Endothelial cell of umbilical vein (primary cell): Measurements from ENCODE around the gene CENPN. TPM values are rescaled to one million over a fixed set of nuclear protein-coding genes. Genes with fewer than 3 reads are reported as not detected.

Source experiments
- BruUV-seq: library from RNA; stranded (reverse); fragments of 400-500 nt; replicated peaks from 2 replicates; lab custom pipeline; 2021; lab: Mats Ljungman, UMichigan
- CTCF ChIA-PET: fragments of 300-600, 350-600 bp; sonication (Branson Sonifier 250); formaldehyde crosslinking; loops from one replicate; lab custom pipeline; 2021; ENCODE audit warnings: antibody characterized with exemption, inconsistent platforms; lab: Charles Lee
- POLR2A ChIA-PET: fragments of 300-600, 350-600 bp; sonication (Branson Sonifier 250); formaldehyde crosslinking; loops from one replicate; lab custom pipeline; 2021; ENCODE audit warnings: antibody characterized with exemption, inconsistent platforms; lab: Charles Lee
- DNase-seq: peaks from one replicate; pipeline ENCODE4 v3.0.0-alpha.2; 2011; ENCODE audit warnings: low read depth, low spot score
- FAIRE-seq: peaks from 2 replicates; lab custom pipeline; 2011; peaks lifted over from hg19 to GRCh38; lab: Jason Lieb, UNC
- H2AFZ ChIP-seq: 2 replicates; pipeline ENCODE4 v1.6.0; 2012; ENCODE audit warnings: low read depth, low read length, control low read depth, inconsistent platforms
- H3K27ac ChIP-seq: 2 replicates; pipeline ENCODE4 v1.5.1; 2011; ENCODE audit warnings: low read depth, mild to moderate bottlenecking, control low read depth, low read length, moderate library complexity; ENCODE audit not compliant: insufficient read depth
- H3K27me3 ChIP-seq, 2 experiments: 2 replicates each; pipeline versions ENCODE4 v1.6.0 to v1.6.1; 2011; ENCODE audit warnings: low read length in 2 of 2, mixed read lengths in 1 of 2; ENCODE audit not compliant: control insufficient read depth in 2 of 2, insufficient read depth in 2 of 2
- H3K36me3 ChIP-seq, 2 experiments: 2 replicates in 1 of 2; 3 replicates in 1 of 2; pipeline ENCODE4 v1.5.1; 2011; ENCODE audit warnings: low read length in 2 of 2, mild to moderate bottlenecking in 1 of 2, moderate library complexity in 1 of 2; ENCODE audit not compliant: control insufficient read depth in 2 of 2, insufficient read depth in 2 of 2; ENCODE audit errors: extremely low read depth in 1 of 2
- H3K4me1 ChIP-seq: 3 replicates; pipeline ENCODE4 v1.5.1; 2011; ENCODE audit warnings: mild to moderate bottlenecking, low read length; ENCODE audit not compliant: control insufficient read depth, insufficient read depth; ENCODE audit errors: extremely low read depth
- H3K4me2 ChIP-seq: 2 replicates; pipeline ENCODE4 v1.6.1; 2011; ENCODE audit warnings: low read length, control low read depth, mixed read lengths; ENCODE audit not compliant: insufficient read depth
- H3K4me3 ChIP-seq, 3 experiments: fragments of 200-600 bp in 1 of 3; sonication (generic), shearing (Covaris generic) in 1 of 3; replicated peaks in 1 of 3; 2 replicates each; pipeline ENCODE4 v1.5.1; 2011 to 2016; ENCODE audit warnings: control low read depth in 3 of 3, low read length in 3 of 3, mild to moderate bottlenecking in 2 of 3, inconsistent platforms in 1 of 3, low read depth in 1 of 3, moderate library complexity in 1 of 3; ENCODE audit not compliant: insufficient read depth in 1 of 3
- H3K79me2 ChIP-seq: 2 replicates; pipeline ENCODE4 v1.6.0; 2012; ENCODE audit warnings: low read length, inconsistent platforms; ENCODE audit not compliant: control insufficient read depth, insufficient read depth
- H3K9ac ChIP-seq: replicated peaks from 2 replicates; pipeline ENCODE3; 2011; ENCODE audit warnings: low read length, control low read depth; ENCODE audit not compliant: insufficient read depth; ENCODE audit errors: extremely low read depth
- H3K9me1 ChIP-seq: replicated peaks from 3 replicates; pipeline ENCODE4 v1.6.0; 2011; ENCODE audit warnings: mild to moderate bottlenecking, low read length; ENCODE audit not compliant: control insufficient read depth, insufficient read depth; ENCODE audit errors: extremely low read depth
- H3K9me3 ChIP-seq: replicated peaks from 2 replicates; pipeline ENCODE4 v1.5.1; 2012; ENCODE audit warnings: low read length, inconsistent platforms; ENCODE audit not compliant: control insufficient read depth, insufficient read depth
- H4K20me1 ChIP-seq: replicated peaks from 2 replicates; pipeline ENCODE3; 2011; ENCODE audit warnings: mild to moderate bottlenecking, low read length; ENCODE audit not compliant: control insufficient read depth, insufficient read depth; ENCODE audit errors: extremely low read depth
- EZH2 ChIP-seq: IDR thresholded peaks from 2 replicates; pipeline ENCODE4 v1.6.1; 2012; ENCODE audit warnings: borderline replicate concordance, low read depth, mild to moderate bottlenecking, moderate library complexity, low read length, inconsistent platforms; ENCODE audit not compliant: severe bottlenecking
- FOS ChIP-seq: IDR thresholded peaks from 2 replicates; pipeline ENCODE4 v1.6.1; 2011; ENCODE audit warnings: mild to moderate bottlenecking, low read length, moderate library complexity, borderline replicate concordance; ENCODE audit not compliant: insufficient read depth
- GATA2 ChIP-seq: IDR thresholded peaks from 2 replicates; pipeline ENCODE4 v1.7.0; 2011; ENCODE audit warnings: low read depth, mild to moderate bottlenecking, moderate library complexity, mixed read lengths, low read length; ENCODE audit not compliant: insufficient read length, insufficient read depth
- JUN ChIP-seq: IDR thresholded peaks from 2 replicates; pipeline ENCODE4 v1.6.1; 2011; ENCODE audit warnings: borderline replicate concordance, low read depth; ENCODE audit not compliant: insufficient read length, insufficient read depth
- MYC ChIP-seq: IDR thresholded peaks from one replicate; pipeline ENCODE4 v1.6.1; 2011; ENCODE audit warnings: mild to moderate bottlenecking, low read depth, low read length
- POLR2A ChIP-seq: IDR thresholded peaks from 2 replicates; pipeline ENCODE4 v1.6.1; 2012; ENCODE audit warnings: low read depth, mild to moderate bottlenecking, control low read depth, low read length
- POLR2AphosphoS5 ChIP-seq: IDR thresholded peaks from 2 replicates; pipeline ENCODE4 v1.6.1; 2012; ENCODE audit warnings: low read depth, mild to moderate bottlenecking, control low read depth, low read length, moderate library complexity; ENCODE audit not compliant: insufficient read depth
- dilution Hi-C: fragments of 300-500 bp; cut with MboI; formaldehyde crosslinking; loops from one replicate; pipeline ENCODE4 v1.15.0; 2019; ENCODE audit warnings: low sequenced_read_pairs; ENCODE audit not compliant: extremely low pct_ligation_motif_present
- intact Hi-C: fragments of 100-400 bp; cut with micrococcal nuclease; formaldehyde crosslinking; loops from one replicate; pipeline ENCODE4 v1.10.0; 2022
- polyA plus RNA-seq, 4 experiments: library from polyadenylated mRNA; depleted of rRNA in 3 of 4; stranded (reverse) in 3 of 4; unstranded in 1 of 4; fragments of >200 nt; gene quantifications; 2 replicates each; pipeline versions ENCODE4 v1.2.1 to v1.2.3, GENCODE V29; 2011 to 2012; ENCODE audit warnings: missing spikeins in 1 of 4
- total RNA-seq: library from RNA; stranded (reverse); gene quantifications from 2 replicates; pipeline ENCODE4 v1.2.3, GENCODE V29; 2021
- TF ChIP-seq, protein P1 (sequence below), 2 donors: IDR thresholded peaks; 1 replicate in 1 of 2; 2 replicates in 1 of 2; pipeline ENCODE4 v1.5.1; 2011; ENCODE audit warnings: low read length in 2 of 2, mild to moderate bottlenecking in 2 of 2, moderate library complexity in 2 of 2, control low read depth in 1 of 2, inconsistent platforms in 1 of 2, low read depth in 1 of 2; ENCODE audit not compliant: insufficient read depth in 1 of 2; ENCODE audit errors: extremely low read depth in 1 of 2
- TF ChIP-seq, protein P2 (sequence below): IDR thresholded peaks from 2 replicates; pipeline ENCODE4 v1.6.1; 2011; ENCODE audit not compliant: insufficient read depth, insufficient read length

Gene CENPN
- total and polyA plus RNA-seq, 2 donors (not counting 3 experiments of a cell fraction or from before 2014, with no cell fraction given) = 17.6 to 52.4 TPM

DNA sequence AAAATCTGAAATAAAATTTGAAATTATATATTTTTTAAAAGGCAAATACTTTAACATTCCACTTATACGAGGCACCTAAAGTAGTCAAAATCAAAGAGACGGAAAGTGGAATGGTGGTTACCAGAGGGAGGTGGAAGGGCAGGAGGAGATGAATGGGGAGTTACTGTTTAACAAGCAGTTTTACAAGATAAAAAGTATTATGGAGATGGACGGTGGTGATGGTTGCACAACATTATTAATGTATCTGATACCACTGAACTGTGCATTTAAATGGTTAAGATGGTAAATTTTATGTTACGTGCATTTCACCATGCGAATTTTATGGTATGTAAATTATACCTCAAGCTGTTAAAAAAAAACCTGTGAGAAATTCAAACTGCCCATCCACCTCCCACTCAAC is 5.7 kb upstream of the CENPN start:
- intact Hi-C loops = no loop called here

More for the DNA sequence above, 5.7 kb upstream of the CENPN start:
- FAIRE-seq = no peak
- no TSS peak for BruUV-seq
- DNase-seq = no peak
- Histone ChIP-seq H3K79me2 (peaks cover 96% of the 10 kb centered on the region), H3K9ac (no peak overlapping the region), H2AFZ (no peak overlapping the region), H3K4me2 (no peak overlapping the region), H3K4me3 (no peak overlapping the region), H3K27ac (no peak overlapping the region), H3K9me3 (no peaks in the 10 kb centered on the region), H3K9me1 (no peaks in the 10 kb centered on the region), H3K27me3 (no peaks in the 10 kb centered on the region), H4K20me1 (no peaks in the 10 kb centered on the region), H3K36me3 (no peaks in the 10 kb centered on the region), H3K4me1 (peaks cover 29% of the 10 kb centered on the region)
- dilution Hi-C loops = no loop called here
- no peak for TF ChIP-seq GATA2
- no peak for TF ChIP-seq EZH2
- TF ChIP-seq POLR2A = no peak
- TF ChIP-seq, protein P1, sequence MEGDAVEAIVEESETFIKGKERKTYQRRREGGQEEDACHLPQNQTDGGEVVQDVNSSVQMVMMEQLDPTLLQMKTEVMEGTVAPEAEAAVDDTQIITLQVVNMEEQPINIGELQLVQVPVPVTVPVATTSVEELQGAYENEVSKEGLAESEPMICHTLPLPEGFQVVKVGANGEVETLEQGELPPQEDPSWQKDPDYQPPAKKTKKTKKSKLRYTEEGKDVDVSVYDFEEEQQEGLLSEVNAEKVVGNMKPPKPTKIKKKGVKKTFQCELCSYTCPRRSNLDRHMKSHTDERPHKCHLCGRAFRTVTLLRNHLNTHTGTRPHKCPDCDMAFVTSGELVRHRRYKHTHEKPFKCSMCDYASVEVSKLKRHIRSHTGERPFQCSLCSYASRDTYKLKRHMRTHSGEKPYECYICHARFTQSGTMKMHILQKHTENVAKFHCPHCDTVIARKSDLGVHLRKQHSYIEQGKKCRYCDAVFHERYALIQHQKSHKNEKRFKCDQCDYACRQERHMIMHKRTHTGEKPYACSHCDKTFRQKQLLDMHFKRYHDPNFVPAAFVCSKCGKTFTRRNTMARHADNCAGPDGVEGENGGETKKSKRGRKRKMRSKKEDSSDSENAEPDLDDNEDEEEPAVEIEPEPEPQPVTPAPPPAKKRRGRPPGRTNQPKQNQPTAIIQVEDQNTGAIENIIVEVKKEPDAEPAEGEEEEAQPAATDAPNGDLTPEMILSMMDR (IDR thresholded peaks at IDR 0.05; ENCODE audit: extremely low read depth in 1 of 2, insufficient read depth in 1 of 2, low read depth in 1 of 2, low read length in 2 of 2) = no peak
- no peak for TF ChIP-seq JUN
- TF ChIP-seq, protein P2, sequence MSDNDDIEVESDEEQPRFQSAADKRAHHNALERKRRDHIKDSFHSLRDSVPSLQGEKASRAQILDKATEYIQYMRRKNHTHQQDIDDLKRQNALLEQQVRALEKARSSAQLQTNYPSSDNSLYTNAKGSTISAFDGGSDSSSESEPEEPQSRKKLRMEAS = no peak
- no peak for TF ChIP-seq FOS
- TF ChIP-seq MYC = no peak
- TF ChIP-seq POLR2AphosphoS5 = no peak
- ChIA-PET POLR2A (no interaction called here), CTCF (interaction anchor here (1.1 to 4.3 kb wide), 2 partner anchors 7 to 77 kb away, joined by 3 to 38 read pairs; no protein-coding TSS in a partner anchor)
